ENCODE data around the gene RNGTT.
A peak's percentile ranks its signal among the peaks of the same experiment; 100 is the strongest.
"Not testable (repeated sequence)": the region's sequence is repeated elsewhere in the genome, so short reads cannot be mapped to it uniquely, and the experiment has no call there.

RNGTT gene

DNA sequence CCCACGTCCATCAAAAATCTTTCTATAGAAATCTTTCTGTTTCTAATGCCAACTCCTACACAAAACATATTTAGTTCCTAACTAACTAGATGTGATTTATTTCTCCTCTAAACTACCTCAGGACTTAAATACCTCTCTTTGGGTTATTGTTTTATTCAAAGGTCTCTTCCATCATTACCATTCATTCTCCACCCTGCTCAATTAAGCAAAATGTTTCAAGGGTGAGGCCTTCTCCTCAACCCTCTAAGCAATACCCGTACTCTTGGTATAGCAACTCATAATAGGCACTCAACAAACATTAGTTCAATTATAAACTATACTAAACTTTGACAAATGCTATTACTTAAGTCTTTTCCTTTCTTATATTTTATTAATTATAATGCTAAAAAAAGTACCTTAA, 111.4 kb downstream of the RNGTT start:
- no peak for TF ChIP-seq TAF1 (IDR thresholded peaks at IDR 0.05; ENCODE audit: borderline replicate concordance, low read depth, low read length)
- TF ChIP-seq POLR2AphosphoS5 (IDR thresholded peaks at IDR 0.05; ENCODE audit: low read depth, low read length), result no peak
- DNase-seq (ENCODE audit: insufficient read length), result no peak
- FAIRE-seq, result no peak

- DNase-seq (ENCODE audit: insufficient read length), result no peak
- no peak for TF ChIP-seq TAF1 (IDR thresholded peaks at IDR 0.05; ENCODE audit: borderline replicate concordance, low read depth, low read length)
- no peak for TF ChIP-seq POLR2A (IDR thresholded peaks at IDR 0.05; ENCODE audit: low read depth, low read length)
- TF ChIP-seq POLR2AphosphoS5 (IDR thresholded peaks at IDR 0.05; ENCODE audit: low read depth, low read length), result no peak
- FAIRE-seq, result no peak
Observed at GRCh38 chr6:88848870-88849269, 114.5 kb downstream of the RNGTT start.

DNA sequence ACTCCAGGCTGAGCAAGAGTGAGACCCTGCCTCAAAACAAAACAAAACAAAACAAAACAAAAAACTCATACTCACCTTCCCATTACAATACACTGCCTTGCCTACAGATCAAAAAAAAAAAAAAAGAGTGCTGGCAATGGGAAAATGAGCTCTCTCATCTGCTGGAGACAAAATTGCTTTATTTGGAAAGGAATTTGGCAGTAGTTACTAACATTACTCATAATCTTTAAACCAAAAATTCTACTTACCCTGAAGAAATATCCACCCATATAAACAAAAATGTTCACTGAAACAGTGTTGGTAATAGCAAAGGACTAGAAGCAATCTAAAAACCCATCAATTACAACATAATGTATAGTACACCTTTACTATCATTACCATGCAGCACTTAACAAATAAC, 120.4 kb downstream of the RNGTT start:
- no peak for FAIRE-seq
- TF ChIP-seq POLR2AphosphoS5 (IDR thresholded peaks at IDR 0.05; ENCODE audit: low read depth, low read length), result no peak
- DNase-seq (ENCODE audit: insufficient read length), result no peak

GRCh38 chr6:88842320-88842719, 121.1 kb downstream of the RNGTT start:
- TF ChIP-seq TAF1 (IDR thresholded peaks at IDR 0.05; ENCODE audit: borderline replicate concordance, low read depth, low read length) (no peak), POLR2A (IDR thresholded peaks at IDR 0.05; ENCODE audit: low read depth, low read length) (no peak), POLR2AphosphoS5 (IDR thresholded peaks at IDR 0.05; ENCODE audit: low read depth, low read length) (no peak)
- FAIRE-seq, result no peak
- no peak for DNase-seq (ENCODE audit: insufficient read length)

- TF ChIP-seq POLR2AphosphoS5 (IDR thresholded peaks at IDR 0.05; ENCODE audit: low read depth, low read length) (no peak), TAF1 (IDR thresholded peaks at IDR 0.05; ENCODE audit: borderline replicate concordance, low read depth, low read length) (no peak), POLR2A (IDR thresholded peaks at IDR 0.05; ENCODE audit: low read depth, low read length) (no peak)
- FAIRE-seq (no peak), DNase-seq (ENCODE audit: insufficient read length) (no peak)
Observed at GRCh38 chr6:88840796-88841539, 122.5 kb downstream of the RNGTT start.

DNA sequence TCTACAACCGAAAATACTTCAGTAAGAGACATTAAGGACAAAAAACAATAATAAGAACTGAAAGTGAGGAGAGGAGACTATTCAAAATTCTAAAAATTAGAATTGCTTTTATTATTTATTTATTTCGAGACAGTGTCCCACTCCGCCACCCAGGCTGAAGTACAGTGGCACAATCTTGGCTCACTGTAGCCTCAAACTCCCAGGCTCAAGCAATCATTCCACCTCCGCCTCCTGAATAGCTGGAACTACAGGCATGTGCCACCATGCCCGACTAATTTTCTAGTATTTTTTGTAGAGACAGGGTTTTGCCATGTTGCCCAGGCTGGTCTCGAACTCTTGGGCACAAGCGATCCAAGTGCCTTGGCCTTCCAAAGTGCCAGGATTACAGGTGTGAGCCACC, 123.1 kb downstream of the RNGTT start:
- TF ChIP-seq TAF1 (IDR thresholded peaks at IDR 0.05; ENCODE audit: borderline replicate concordance, low read depth, low read length) (no peak), POLR2AphosphoS5 (IDR thresholded peaks at IDR 0.05; ENCODE audit: low read depth, low read length) (no peak), POLR2A (IDR thresholded peaks at IDR 0.05; ENCODE audit: low read depth, low read length) (no peak)
- no peak for DNase-seq (ENCODE audit: insufficient read length)
- peak; percentile 24 for FAIRE-seq

- no peak for FAIRE-seq
- no peak for DNase-seq (ENCODE audit: insufficient read length)
- TF ChIP-seq POLR2A (IDR thresholded peaks at IDR 0.05; ENCODE audit: low read depth, low read length), result no peak
- TF ChIP-seq TAF1 (IDR thresholded peaks at IDR 0.05; ENCODE audit: borderline replicate concordance, low read depth, low read length), result no peak
- TF ChIP-seq POLR2AphosphoS5 (IDR thresholded peaks at IDR 0.05; ENCODE audit: low read depth, low read length), result no peak
Observed at GRCh38 chr6:88839280-88839679, 124.1 kb downstream of the RNGTT start.

GRCh38 chr6:88835210-88835609, 128.2 kb downstream of the RNGTT start:
- FAIRE-seq, result no peak
- TF ChIP-seq TAF1 (IDR thresholded peaks at IDR 0.05; ENCODE audit: borderline replicate concordance, low read depth, low read length) (no peak), POLR2A (IDR thresholded peaks at IDR 0.05; ENCODE audit: low read depth, low read length) (no peak), POLR2AphosphoS5 (IDR thresholded peaks at IDR 0.05; ENCODE audit: low read depth, low read length) (no peak)

DNA sequence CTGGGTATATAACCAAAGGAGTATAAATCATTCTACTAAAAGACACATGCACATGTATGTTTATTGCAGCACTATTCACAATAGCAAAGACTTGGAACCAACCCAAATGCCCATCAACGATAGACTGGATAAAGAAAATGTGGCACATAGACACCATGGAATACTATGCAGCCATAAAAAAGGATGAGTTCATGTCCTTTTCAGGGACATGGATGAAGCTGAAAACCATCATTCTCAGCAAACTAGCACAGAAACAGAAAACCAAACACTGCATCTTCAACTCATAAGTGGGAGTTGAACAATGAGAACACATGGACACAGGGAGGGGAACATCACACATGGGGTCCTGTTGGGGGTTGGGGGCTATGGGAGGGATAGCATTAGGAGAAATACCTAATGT, 130.3 kb downstream of the RNGTT start:
- DNase-seq (ENCODE audit: insufficient read length); FAIRE-seq: not testable (repeated sequence)

More at GRCh38 chr6:88835210-88835609, 128.2 kb downstream of the RNGTT start:
- no peak for DNase-seq (ENCODE audit: insufficient read length)

GRCh38 chr6:88827599-88827998, 135.8 kb downstream of the RNGTT start:
- not testable (repeated sequence) for FAIRE-seq; DNase-seq (ENCODE audit: insufficient read length)

GRCh38 chr6:88825856-88826255, 137.6 kb downstream of the RNGTT start:
- no peak for FAIRE-seq
- TF ChIP-seq POLR2AphosphoS5 (IDR thresholded peaks at IDR 0.05; ENCODE audit: low read depth, low read length) (no peak), TAF1 (IDR thresholded peaks at IDR 0.05; ENCODE audit: borderline replicate concordance, low read depth, low read length) (no peak), POLR2A (IDR thresholded peaks at IDR 0.05; ENCODE audit: low read depth, low read length) (no peak)
- DNase-seq (ENCODE audit: insufficient read length), result no peak

- FAIRE-seq (no peak), DNase-seq (ENCODE audit: insufficient read length) (no peak)
- TF ChIP-seq POLR2A (IDR thresholded peaks at IDR 0.05; ENCODE audit: low read depth, low read length) (no peak), POLR2AphosphoS5 (IDR thresholded peaks at IDR 0.05; ENCODE audit: low read depth, low read length) (no peak), TAF1 (IDR thresholded peaks at IDR 0.05; ENCODE audit: borderline replicate concordance, low read depth, low read length) (no peak)
Observed at GRCh38 chr6:88823998-88824397, 139.4 kb downstream of the RNGTT start.

DNA sequence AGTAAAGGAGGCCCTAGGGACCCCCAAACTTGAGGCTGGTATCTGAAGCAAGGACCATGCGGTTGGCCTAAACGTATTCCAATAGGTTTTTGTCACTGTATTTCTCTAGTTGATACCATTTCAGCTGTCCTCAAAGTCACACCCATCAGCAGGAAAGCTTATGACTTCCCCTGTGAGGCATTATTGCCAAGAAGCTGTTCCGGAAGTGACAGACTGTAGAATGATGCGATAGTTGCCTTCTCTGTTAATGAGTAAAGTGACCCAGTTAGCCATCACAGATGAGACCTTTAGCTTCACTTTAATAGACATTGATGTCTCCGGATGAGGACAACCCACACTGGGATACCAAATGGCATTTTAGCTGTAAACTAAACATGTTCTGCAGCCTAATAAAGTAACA, 147.9 kb downstream of the RNGTT start:
- DNase-seq (ENCODE audit: insufficient read length), result no peak
- TF ChIP-seq TAF1 (IDR thresholded peaks at IDR 0.05; ENCODE audit: borderline replicate concordance, low read depth, low read length), result no peak
- TF ChIP-seq POLR2A (IDR thresholded peaks at IDR 0.05; ENCODE audit: low read depth, low read length), result no peak
- TF ChIP-seq POLR2AphosphoS5 (IDR thresholded peaks at IDR 0.05; ENCODE audit: low read depth, low read length), result no peak

More for the DNA sequence above, 147.9 kb downstream of the RNGTT start:
- FAIRE-seq, result no peak
